CD4-positive, alpha-beta T cell treated with Interleukin-1 beta for 1 hour (primary cell): ENCODE measurements around the gene TMEM131.
A peak's percentile ranks its signal among the peaks of the same experiment; 100 is the strongest.
"Not testable (repeated sequence)": the region's sequence is repeated elsewhere in the genome, so short reads cannot be mapped to it uniquely, and the experiment has no call there.

ENCODE experiments used
- DNase-seq, 2 donors: peaks; one replicate each; pipeline ENCODE4 v3.0.0-alpha.2; 2020 to 2022

The TMEM131 gene

DNA sequence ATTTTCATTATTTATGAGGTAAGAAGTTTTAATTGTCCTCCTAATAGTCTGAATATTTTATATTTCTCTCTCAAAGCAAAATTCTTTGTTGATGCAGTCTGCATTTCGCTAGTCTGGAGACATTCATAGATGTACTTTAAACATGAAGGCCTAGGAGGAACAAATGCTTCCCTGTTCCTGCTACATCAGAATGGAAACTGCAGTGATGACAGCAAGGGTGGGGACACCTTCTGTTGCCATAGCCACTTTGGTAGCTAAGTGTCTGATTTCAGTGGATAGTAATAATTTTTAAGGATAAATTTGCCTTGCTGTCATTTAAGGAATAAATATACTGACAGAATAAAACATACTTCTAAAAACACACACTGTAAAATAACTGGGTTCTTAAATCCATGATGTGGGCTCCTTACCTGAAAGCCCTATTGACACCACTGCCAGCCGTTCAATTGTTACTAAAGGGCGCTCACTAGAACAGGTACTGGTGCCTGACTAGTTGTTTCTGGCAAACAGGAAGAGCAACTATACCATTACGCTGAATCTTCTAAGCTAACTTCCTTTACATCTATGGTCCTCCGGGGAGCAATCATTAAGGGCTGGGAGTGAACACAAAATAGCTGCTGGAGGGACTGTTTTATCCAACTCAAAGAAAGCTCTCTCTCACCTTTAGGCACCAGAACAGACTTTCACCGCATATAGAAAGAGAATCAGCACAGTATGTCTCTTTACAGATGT, 88.2 kb downstream of the TMEM131 start:
- DNase-seq, result no peak

DNA sequence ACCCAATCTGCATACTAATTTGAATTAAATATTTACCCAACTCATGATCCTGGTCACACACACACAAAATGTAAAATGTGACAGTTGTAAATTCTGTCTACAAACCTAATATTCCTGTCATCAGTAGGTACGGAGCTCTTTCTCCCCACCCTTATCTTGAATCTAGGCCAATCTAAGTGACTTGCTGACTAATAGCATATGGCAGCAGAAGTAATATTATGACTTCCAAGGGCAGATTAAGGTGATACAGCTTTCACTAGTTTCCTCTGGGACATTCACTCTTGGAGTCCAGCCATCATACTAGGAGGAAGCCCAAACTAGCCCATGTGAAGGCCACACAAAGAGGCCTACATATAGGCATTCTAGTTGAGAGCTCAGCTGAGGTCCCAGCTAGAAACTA, 89.4 kb downstream of the TMEM131 start:
- no peak for DNase-seq

DNA sequence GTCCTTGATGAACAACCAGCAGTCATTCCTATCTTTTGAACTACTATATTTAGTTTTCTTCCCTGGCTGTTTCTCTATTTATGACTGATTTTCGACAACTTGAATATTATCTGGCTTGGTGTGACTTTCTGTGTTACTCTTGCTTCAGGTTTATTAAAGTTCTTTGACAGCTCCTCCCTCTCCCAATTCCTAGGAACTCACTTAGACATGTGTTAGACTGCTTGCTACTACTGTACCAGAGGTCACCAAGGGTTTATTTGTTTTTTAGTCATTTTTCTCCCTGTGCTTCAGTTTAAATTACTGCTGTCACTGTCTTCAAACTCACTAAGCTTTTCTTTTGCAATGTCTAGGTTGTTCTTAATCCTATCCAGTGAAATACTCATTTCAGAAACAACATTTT, 90.5 kb downstream of the TMEM131 start:
- no peak for DNase-seq

DNA sequence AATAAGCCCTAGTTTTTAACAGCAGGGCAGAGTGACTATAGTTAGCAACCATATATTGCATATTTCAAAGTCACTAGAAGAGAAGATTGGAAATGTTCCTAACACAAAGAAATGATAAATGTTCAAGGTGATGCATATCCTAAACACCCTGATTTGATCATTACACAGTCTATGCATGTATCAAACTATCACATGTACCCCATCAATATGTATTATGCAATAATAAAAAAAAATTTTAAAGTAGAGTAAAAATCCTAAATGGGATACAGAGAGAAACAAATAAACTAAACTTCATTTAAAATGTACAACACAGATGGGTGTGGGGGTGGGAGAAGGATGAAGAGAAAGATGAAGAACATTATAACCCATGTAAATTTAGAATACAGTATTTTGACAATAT, 93.9 kb downstream of the TMEM131 start:
- DNase-seq, result no peak

DNA sequence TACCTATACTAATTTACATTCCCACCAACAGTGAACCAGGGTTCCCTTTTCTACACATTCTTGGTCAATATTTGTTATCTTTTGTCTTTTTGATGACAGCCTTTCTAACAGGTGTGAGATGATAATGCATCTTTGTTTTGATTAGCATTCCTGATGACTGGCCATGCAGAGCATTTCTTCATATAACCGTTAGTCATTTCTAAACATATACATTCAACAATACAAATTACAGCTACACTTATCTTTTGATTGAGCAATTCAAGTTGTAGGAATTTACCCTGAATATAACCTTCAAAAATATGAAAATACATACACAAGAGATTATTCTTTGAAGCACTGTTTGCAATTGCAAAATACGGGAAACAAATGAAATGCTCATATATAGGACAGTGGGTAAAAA, 94.9 kb downstream of the TMEM131 start:
- DNase-seq, result no peak

DNA sequence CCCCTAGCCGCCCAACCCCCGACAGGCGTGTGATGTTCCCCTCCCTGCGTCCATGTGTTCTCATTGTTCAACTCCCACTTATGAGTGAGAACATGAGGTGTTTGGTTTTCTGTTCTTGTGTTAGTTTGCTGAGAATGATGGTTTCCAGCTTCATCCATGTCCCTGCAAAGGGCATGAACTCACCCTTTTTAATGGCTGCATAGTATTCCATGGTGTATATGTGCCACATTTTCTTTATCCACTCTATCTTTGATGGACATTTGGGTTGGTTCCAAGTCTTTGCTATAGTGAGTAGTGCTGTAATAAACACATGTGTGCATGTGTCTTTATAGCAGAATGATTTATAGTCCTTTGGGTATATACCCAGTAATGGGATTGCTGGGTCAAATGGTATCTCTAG, 102.7 kb downstream of the TMEM131 start:
- not testable (repeated sequence) for DNase-seq

DNA sequence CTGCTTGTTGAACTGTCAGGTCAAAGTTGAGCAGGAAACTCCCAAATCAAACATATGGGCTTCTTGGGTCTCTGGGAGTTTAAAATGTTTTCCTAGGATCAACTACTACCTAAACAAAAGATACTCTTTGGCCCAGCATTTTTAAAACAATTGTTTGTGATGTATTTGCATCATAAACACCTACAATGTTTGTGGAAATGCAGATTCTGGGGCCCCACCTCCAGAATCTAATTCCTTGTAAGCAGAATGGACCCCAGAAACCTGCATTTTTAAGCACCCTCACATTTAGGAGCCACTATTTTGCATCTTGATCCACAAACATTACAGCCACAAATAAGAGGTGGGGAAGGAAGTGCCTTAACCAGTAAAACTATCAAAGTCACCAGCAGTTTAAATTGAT, 104.1 kb downstream of the TMEM131 start:
- DNase-seq, result no peak

DNA sequence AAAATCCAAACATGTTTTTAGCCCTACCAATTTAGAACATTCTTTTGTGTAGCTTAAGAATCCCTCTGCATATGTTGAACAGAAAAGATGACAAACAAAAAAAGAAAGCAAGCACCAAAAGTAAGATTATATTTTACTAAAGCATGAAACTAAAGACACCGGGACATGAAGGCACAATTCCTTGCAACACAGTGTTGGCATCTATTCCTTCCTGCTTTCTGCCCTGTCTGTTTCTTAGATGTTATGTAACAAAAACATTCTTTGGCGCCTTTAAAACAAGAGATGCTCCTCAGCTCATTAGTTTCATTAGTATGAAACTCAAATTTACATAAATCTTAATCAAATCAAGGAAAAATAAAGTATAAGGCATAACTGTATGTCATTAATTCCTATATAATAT, 106.6 kb downstream of the TMEM131 start:
- no peak for DNase-seq

DNA sequence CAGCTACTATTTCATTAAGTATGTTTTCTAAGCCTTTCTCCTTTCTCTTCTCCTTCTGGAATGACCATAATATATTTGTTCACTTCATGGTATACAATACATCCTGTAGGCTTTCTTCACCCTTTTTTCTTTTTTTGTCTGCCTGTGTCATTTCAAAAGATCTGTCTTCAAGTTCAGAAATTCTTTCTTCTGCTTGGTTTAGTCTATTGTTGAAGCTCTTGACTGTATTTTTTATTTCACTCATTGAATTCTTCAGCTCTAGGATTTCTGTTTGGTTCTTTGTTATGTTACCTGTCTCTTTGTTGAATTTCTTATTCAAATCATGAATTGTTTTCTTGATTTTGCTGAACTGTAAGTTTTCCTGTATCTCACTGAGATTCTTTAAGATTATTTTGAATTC, 109.9 kb downstream of the TMEM131 start:
- DNase-seq, result no peak

DNA sequence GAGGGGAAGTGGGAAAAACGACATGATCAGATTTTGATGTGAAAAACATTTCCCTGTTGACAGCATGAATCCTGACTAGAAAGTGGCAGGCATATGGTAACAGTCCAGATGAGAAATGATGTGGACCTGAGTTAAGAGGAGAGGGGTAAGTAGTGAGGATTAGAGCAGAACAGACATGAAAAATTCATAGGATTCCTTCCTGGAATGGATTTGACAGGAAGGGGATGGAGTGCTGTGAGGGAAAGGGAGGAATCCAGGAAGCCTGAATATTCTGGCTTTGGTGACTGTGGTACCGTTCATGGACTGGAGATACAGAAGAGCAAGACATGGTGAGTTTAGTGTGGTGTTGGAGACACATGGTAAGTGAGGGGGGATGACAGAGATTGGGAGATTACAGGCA, 115.4 kb downstream of the TMEM131 start:
- no peak for DNase-seq

DNA sequence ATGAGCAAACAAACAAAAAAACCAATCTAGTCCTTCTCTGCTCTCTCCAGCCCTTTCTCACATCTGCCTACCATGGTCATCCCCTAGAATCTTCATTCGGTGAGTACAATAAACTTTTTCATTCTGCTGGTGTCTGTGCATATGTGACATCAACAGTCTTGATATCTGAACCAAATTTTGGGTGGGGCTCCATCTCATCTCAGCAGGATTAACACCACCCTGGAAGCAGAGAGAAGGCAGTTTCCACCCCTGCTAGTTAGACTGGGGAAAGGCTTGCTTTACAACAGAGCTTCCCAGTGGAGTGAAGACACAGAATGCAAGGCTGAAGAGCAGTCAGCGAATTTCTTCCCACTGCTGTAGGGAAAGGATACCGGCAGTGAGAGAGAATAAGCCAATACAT, 116.9 kb downstream of the TMEM131 start:
- DNase-seq, result no peak

DNA sequence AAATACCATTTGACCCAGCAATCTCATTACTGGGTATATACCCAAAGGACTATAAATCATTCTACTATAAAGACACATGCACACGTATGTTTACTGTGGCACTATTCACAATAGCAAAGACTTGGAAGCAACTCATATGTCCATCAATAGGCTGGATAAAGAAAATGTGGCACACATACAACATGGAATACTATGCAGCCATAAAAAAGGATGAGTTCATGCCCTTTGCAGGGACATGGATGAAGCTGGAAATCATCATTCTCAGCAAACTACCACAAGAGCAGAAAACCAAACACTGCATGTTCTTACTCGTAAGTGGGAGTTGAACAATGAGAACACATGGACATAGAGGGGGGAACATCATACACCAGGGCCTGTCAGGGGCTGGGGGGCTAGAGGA, 117.4 kb downstream of the TMEM131 start:
- not testable (repeated sequence) for DNase-seq

DNA sequence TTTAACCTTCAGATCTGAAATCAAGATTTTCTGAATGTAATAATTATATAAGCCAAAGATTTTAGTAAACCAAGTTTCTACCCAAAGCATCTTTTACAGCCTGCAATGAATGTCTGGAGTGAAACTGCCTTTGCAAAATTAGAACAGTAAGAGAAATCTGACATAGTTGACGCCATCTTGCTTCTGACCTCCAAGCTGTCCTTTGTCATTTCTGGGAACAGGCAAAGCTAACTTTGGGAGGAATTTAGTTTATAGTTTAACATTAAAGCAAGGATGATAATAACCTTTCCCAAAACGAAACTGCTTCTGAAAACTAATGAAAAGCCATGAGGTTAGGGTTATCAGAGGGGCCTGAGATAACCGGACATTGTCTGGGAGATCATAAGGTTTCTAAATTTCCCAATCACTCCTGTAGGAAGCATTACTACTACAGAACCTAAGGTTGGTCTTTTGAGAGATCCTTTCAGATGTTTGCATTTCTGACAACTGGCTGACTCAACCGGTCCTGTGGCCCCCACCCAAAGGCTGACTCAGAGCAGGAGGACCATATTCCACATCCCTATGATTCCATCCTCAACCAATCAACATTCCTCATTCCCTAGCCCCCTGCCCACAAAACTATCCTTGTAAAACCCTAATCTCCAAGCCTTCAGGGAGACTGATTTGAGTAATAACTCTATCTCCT, 124.5 kb downstream of the TMEM131 start:
- no peak for DNase-seq

DNA sequence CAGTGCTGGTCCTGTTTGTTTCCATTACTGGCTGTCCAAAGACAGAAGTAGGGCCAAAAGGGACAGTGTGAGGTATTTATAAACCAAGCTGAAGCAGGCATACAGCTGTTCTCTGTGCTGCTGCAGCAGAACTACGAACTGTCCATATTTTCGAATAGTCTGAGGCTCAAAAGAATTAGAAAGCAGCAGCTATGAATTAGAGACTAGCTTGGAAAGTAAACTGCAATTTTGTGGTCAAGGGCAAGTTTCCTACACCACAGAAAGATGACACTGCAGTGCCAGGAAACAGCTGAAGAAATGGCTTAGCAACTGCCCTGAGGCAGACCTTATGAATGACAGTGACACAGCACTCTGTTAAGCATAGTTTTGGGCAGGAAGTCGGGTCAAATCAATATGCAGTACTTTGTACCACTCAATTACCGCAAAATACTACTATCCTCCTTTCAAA, 125.3 kb downstream of the TMEM131 start:
- DNase-seq, result peak; percentile 30 to 31

DNA sequence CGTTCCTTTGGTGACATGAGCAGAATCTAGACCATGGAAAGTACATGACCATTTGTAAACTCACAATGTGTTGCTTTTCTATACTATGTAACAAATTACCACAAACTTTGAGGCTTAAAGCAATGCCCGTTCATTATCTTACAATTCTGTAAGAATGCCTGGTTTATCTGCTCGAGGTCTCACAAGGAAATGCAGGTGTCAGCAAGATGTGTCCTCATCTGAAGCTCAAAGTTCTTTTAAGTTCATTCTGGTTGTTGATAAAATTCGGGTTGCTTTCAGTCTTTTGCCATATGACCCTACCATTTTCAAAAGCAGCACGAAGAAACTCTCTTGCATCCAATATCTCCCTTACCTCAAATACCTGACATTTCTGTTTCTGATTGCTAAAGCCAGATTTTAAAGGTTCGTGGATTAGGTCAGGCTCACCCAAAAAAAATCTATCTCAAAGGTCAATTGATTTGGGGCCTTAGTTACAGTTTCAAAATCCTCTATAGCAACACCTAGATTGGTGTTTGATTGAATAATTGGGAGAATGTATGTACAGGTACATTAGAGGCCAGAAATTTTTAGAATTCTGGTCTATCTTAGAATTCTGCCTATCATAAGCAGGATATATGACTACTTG, 125.9 kb downstream of the TMEM131 start:
- no peak for DNase-seq

DNA sequence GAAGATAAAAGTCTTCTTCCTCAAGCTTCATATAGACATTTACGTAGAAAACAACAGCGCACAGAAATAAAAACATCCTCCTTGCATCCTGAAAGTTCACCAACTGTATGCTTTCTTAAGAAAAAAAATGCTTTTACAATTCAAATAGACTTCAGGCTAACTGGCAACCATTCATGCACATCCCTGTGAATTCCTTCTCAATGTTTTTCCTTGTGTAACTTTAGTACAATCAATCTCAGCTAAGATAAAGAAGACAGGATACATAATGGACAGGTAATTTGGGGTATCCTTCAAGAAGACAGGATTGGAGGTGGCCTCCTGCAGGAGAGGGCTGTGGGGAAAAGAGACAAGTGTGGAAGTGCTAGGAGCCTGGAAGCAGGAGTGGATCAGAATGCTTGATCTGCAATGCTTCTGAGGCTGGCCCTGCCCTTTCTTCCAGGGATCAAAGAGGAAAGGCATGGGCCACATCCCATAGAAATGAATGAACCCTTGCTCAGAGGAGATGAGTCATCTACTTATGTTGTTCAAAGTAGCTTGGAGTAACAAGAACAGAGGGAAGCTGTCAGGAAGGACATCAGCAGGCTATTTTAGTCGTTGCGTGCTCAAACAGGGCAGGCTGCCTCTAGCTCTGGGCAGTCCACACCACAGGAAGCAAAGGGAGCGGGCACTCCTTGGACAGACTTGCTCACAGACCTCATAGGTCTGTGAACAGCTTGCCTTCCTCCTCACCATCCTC, 126.6 kb downstream of the TMEM131 start:
- no peak for DNase-seq

DNA sequence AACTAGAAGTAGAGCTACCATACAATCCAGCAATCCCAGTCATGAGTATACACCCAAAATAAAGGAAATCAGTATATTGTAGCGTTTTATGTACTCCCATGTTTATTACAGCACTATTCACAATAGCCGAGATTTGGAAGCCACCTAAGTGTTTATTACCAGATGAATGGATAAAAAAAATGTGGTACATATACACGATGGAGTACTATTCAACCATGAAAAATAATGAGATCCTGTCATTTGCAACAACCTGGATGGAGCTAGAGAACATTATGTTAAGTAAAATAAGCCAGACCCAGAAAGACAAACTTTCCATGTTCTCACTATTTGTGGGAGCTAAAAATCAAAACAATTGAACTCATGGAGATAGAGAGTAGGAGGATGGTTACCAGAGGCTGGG, 131.9 kb downstream of the TMEM131 start:
- DNase-seq, result no peak

DNA sequence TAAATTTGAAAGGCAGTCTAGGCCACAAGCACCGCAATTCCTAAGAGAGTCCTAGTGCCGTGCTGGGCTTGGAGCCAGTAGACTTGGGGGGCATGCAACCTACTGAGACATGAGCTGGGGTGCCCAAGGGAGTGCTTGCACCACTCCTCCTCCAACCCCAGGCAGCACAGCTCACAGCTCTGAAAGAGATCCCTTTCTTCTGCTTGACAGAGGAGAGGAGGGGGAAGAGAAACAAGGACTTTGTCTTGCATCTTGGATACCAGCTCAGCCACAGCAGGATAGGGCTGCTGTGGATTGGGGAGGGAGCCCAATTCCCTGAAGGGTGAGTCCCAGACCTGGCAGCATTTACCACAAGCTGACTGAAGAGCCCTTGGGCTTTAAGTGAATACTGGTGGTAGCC, 134.6 kb downstream of the TMEM131 start:
- no peak for DNase-seq

DNA sequence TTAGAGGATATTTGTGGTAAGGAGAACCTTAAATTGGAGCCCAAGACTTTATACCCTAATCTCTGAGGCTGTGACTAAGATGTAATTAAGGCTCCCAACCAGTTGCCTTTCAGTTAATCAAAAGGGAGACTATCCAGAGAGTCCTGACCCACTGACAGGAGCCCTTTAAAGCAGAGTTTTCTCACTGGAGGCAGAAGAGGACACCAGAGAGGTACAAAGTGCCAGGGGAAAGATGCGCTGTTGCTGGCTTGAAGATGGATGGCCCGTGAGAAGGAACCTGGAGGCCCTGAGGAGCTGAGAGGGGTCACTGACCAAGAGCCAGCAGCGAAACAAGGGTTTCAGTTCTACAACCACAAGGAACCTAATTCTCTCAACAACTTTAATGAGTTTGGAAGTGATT, 137.3 kb downstream of the TMEM131 start:
- no peak for DNase-seq

DNA sequence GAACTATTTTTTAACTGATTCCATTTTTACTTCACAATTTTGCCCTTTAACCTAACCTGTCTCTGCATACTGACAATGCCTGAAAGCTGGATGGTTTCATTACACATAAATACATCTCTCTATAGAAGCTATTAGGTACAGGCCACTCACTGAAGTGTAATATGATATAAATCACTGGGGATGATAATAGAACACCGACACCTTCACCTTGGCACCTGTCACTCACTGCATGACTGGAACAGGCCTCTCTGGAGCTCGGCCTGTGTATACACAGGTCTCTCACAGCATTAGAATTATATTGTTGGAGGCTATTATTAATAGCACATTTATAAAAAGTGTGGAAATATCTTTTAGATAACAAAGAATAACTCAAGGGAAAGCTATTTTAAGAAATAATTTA, 138.2 kb downstream of the TMEM131 start:
- DNase-seq, result no peak

DNA sequence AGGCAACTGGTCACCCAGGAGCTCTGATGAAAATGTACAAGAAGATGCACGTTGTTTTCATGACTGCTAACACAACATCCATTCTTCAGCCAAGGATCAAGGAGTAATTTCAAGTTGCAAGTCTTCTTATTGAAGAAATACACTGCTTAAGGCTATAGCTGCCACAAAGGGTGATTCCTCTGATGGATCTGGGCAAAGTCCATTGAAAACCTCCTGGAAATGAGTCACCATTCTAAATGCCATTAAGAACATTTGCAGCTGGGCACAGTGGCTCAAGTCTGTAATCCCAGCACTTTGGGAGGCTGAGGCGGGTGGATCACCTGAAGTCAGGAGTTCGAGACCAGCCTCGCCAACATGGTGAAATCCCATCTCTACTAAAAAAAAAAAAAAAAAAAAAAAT, 142.7 kb downstream of the TMEM131 start:
- DNase-seq, result not testable (repeated sequence)

DNA sequence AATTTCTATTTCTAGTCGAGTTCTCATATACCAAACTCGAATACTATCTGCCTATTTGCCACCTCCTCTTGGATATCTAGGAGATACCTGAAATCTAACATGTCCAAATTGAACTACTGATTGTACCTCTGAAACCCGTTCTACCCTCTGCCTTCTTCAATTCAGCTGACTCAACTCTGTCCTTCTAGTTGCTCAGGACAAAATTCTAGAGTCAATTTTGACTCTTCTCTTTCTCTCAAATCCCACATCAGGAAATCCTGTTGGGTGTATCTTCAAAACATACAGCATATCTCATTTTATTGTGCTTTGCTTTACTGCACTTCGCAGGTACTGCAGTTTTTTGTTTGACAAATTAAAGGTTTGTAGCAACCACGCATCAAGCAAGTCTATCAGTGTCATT, 144.6 kb downstream of the TMEM131 start:
- DNase-seq, result no peak

DNA sequence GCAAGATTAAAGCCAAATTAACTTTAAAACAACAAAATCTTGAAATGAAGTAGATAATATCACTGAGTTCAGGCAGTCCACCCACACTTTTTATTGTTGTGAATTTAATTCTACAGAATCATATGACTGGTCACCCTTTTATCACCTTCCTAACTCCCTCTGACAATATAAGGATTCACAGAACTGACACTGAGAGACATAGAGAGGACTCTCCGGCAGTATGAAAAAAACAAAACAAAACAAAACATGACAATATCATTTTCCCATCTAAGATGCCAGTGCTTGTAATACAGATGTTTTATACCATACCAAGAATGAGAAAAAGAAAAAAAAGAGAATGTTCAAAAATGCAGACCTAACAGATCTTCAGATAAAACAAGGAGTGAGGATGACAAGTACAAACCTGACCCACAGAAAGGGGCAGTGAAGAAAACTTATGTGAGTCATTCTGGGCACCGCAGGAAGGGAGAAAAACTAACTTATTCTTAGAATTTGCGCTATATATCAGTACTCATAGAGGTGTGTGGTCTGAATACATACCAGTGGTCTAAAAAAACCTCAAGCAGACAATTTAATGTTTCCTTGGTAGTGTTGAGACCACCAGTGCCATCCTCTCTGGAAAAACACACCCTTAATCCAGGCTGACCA, 145.7 kb downstream of the TMEM131 start:
- DNase-seq, result no peak
